HEK293T (cell line): ENCODE measurements around the gene UNC5CL.

ENCODE experiments used
- ARNT ChIP-seq: fragments of 450-650 bp; IDR thresholded peaks from 2 replicates; pipeline ENCODE4 v1.6.1; 2017; ENCODE audit warnings: mild to moderate bottlenecking
- BHLHE40 ChIP-seq: fragments of 450-650 bp; IDR thresholded peaks from 2 replicates; pipeline ENCODE4 v1.6.1; 2016; ENCODE audit warnings: mild to moderate bottlenecking, moderate library complexity, borderline replicate concordance
- ELF4 ChIP-seq: fragments of 450-650 bp; IDR thresholded peaks from 2 replicates; pipeline ENCODE4 v1.6.1; 2017; ENCODE audit warnings: antibody characterized with exemption
- FOXM1 ChIP-seq: fragments of 450-650 bp; IDR thresholded peaks from 2 replicates; pipeline ENCODE4 v1.6.1; 2017; ENCODE audit warnings: mild to moderate bottlenecking, borderline replicate concordance
- L3MBTL2 ChIP-seq: fragments of 450-650 bp; conservative IDR thresholded peaks from 2 replicates; pipeline ENCODE4 v1.6.1; 2016; ENCODE audit warnings: mild to moderate bottlenecking
- ZNF384 ChIP-seq: fragments of 450-650 bp; IDR thresholded peaks from 2 replicates; pipeline ENCODE4 v1.6.1; 2016

DNA sequence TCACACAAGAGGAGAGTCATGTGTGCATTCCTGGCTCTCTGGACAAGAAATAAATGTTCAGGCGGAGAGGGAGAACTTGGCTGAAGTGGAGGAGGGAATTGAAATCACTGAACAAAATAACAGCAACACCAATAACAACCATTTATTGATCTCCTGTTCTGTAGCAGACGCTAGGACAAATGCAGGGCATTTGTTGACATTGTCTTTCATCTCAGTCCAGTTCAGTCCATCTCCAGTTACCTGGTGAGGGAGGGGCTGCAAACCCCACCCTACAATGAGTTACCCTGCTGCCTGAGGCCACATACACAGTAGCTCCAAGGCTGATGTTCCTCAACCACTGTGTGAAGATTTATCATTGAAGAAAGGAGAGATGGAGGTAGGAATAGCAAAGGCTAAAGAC is 27.3 kb downstream of the UNC5CL start:
- no peak for TF ChIP-seq BHLHE40
- TF ChIP-seq ELF4, result no peak
- TF ChIP-seq ARNT, result no peak
- TF ChIP-seq FOXM1, result no peak
- no peak for TF ChIP-seq L3MBTL2
- TF ChIP-seq ZNF384, result no peak
